WTC11 (cell line): ENCODE measurements around the gene RNF152. TPM values are rescaled to one million over a fixed set of nuclear protein-coding genes. Genes with fewer than 3 reads are reported as not detected.

ENCODE experiments used
- ATAC-seq: fragments of 200-7000 bp; cut with Tn5 transposase; 2 replicates; pipeline ENCODE4 v1.10.0; 2021; ENCODE audit warnings: mild to moderate bottlenecking, moderate library complexity
- CTCF ChIA-PET: fragments of 300-600 bp; sonication (Branson Sonifier 250); formaldehyde crosslinking; loops from one replicate; lab custom pipeline; 2021; ENCODE audit warnings: antibody characterized with exemption; lab: Charles Lee
- POLR2A ChIA-PET: fragments of 350-600 bp; sonication (Branson Sonifier 250); formaldehyde crosslinking; loops from one replicate; lab custom pipeline; 2021; ENCODE audit warnings: antibody characterized with exemption; lab: Charles Lee
- DNase-seq: peaks from one replicate; pipeline ENCODE4 v3.0.0; 2021; ENCODE audit warnings: low spot score
- H3K27ac Mint-ChIP-seq: 2 replicates; pipeline ENCODE4 v1.8.0; 2021; ENCODE audit warnings: mixed read lengths
- H3K27me3 Mint-ChIP-seq: 2 replicates; pipeline ENCODE4 v1.8.0; 2021; ENCODE audit warnings: low read depth, mild to moderate bottlenecking, moderate library complexity, mixed read lengths
- H3K36me3 Mint-ChIP-seq: 2 replicates; pipeline ENCODE4 v1.8.0; 2021; ENCODE audit warnings: mixed read lengths
- H3K4me1 Mint-ChIP-seq: 2 replicates; pipeline ENCODE4 v1.8.0; 2022; ENCODE audit warnings: mixed read lengths
- H3K4me3 Mint-ChIP-seq: 2 replicates; pipeline ENCODE4 v1.8.0; 2021; ENCODE audit warnings: mild to moderate bottlenecking, moderate library complexity, mixed read lengths
- H3K9me3 Mint-ChIP-seq: 2 replicates; pipeline ENCODE4 v1.8.0; 2021; ENCODE audit warnings: mixed read lengths
- CREM ChIP-seq: sonication (generic); formaldehyde crosslinking; IDR thresholded peaks from 2 replicates; pipeline ENCODE4 v1.8.1; 2022; ENCODE audit warnings: mild to moderate bottlenecking, missing genetic modification reagents, moderate library complexity
- HMGA2 ChIP-seq: fragments of 250-450 bp; sonication (Bioruptor Pico); IDR thresholded peaks from 2 replicates; pipeline ENCODE4 v1.4.0; 2021; ENCODE audit warnings: mild to moderate bottlenecking, moderate library complexity
- IRF2 ChIP-seq: sonication (generic); formaldehyde crosslinking; IDR thresholded peaks from 2 replicates; pipeline ENCODE4 v1.8.0; 2022; ENCODE audit warnings: low read depth, missing genetic modification reagents, borderline replicate concordance
- MXD4 ChIP-seq: fragments of 250-450 bp; sonication (Bioruptor Pico); IDR thresholded peaks from 2 replicates; pipeline ENCODE4 v1.8.0; 2021; ENCODE audit warnings: mild to moderate bottlenecking, moderate library complexity, borderline replicate concordance
- NFE2L1 ChIP-seq: sonication (generic); formaldehyde crosslinking; IDR thresholded peaks from 2 replicates; pipeline ENCODE4 v1.8.1; 2023; ENCODE audit warnings: missing genetic modification reagents
- NFYB ChIP-seq: sonication (generic); formaldehyde crosslinking; conservative IDR thresholded peaks from 2 replicates; pipeline ENCODE4 v1.8.0; 2022; ENCODE audit warnings: low read depth, missing genetic modification reagents
- NR1H2 ChIP-seq: sonication (generic); formaldehyde crosslinking; IDR thresholded peaks from 2 replicates; pipeline ENCODE4 v1.9.0; 2021; ENCODE audit warnings: mild to moderate bottlenecking, moderate library complexity, missing genetic modification reagents
- NR2C2 ChIP-seq: sonication (generic); formaldehyde crosslinking; IDR thresholded peaks from 2 replicates; pipeline ENCODE4 v1.8.0; 2022; ENCODE audit warnings: mild to moderate bottlenecking, missing genetic modification reagents
- NR3C1 ChIP-seq: sonication (generic); formaldehyde crosslinking; conservative IDR thresholded peaks from 2 replicates; pipeline ENCODE4 v1.8.1; 2023; ENCODE audit warnings: low read depth, mild to moderate bottlenecking, missing genetic modification reagents
- OVOL2 ChIP-seq: fragments of 250-450 bp; sonication (Bioruptor Pico); IDR thresholded peaks from 2 replicates; pipeline ENCODE4 v1.9.0; 2021; ENCODE audit warnings: mild to moderate bottlenecking, borderline replicate concordance
- PRRX2 ChIP-seq: fragments of 250-450 bp; sonication (Bioruptor Pico); IDR thresholded peaks from 2 replicates; pipeline ENCODE4 v1.8.0; 2021; ENCODE audit warnings: mild to moderate bottlenecking
- RELA ChIP-seq: sonication (generic); formaldehyde crosslinking; IDR thresholded peaks from 2 replicates; pipeline ENCODE4 v1.8.1; 2022; ENCODE audit warnings: missing genetic modification reagents, mild to moderate bottlenecking, borderline replicate concordance
- SOX15 ChIP-seq: fragments of 250-450 bp; sonication (Bioruptor Pico); IDR thresholded peaks from 2 replicates; pipeline ENCODE4 v1.9.0; 2021; ENCODE audit warnings: mild to moderate bottlenecking
- STAT6 ChIP-seq: sonication (generic); formaldehyde crosslinking; conservative IDR thresholded peaks from 2 replicates; pipeline ENCODE4 v1.8.1; 2023; ENCODE audit warnings: mild to moderate bottlenecking, low read depth, missing genetic modification reagents, moderate library complexity
- TCF7 ChIP-seq: sonication (generic); formaldehyde crosslinking; IDR thresholded peaks from 2 replicates; pipeline ENCODE4 v1.8.0; 2022; ENCODE audit warnings: mild to moderate bottlenecking, low read depth, missing genetic modification reagents, moderate library complexity
- TEAD1 ChIP-seq: sonication (generic); formaldehyde crosslinking; IDR thresholded peaks from 2 replicates; pipeline ENCODE4 v1.8.0; 2022; ENCODE audit warnings: mild to moderate bottlenecking, missing genetic modification reagents
- TP53 ChIP-seq: sonication (generic); formaldehyde crosslinking; IDR thresholded peaks from 2 replicates; pipeline ENCODE4 v1.8.1; 2023; ENCODE audit warnings: mild to moderate bottlenecking, missing genetic modification reagents
- ZBTB21 ChIP-seq: sonication (generic); formaldehyde crosslinking; IDR thresholded peaks from 2 replicates; pipeline ENCODE4 v1.8.1; 2023; ENCODE audit warnings: mild to moderate bottlenecking, missing genetic modification reagents, borderline replicate concordance
- total RNA-seq: library from RNA; stranded (reverse); gene quantifications from 3 replicates; pipeline ENCODE4 v1.2.3, GENCODE V29; 2021
- TF ChIP-seq, protein P1 (sequence below): sonication (generic); formaldehyde crosslinking; IDR thresholded peaks from 2 replicates; pipeline ENCODE4 v1.8.0; 2022; ENCODE audit warnings: missing genetic modification reagents
- TF ChIP-seq, protein P2 (sequence below): fragments of 250-450 bp; sonication (Bioruptor Pico); IDR thresholded peaks from 2 replicates; pipeline ENCODE4 v1.9.0; 2021; ENCODE audit warnings: mild to moderate bottlenecking

RNF152 gene
- total RNA-seq, 1 experiment from 2014 or later: 3.7 TPM

- TF ChIP-seq, protein P1, sequence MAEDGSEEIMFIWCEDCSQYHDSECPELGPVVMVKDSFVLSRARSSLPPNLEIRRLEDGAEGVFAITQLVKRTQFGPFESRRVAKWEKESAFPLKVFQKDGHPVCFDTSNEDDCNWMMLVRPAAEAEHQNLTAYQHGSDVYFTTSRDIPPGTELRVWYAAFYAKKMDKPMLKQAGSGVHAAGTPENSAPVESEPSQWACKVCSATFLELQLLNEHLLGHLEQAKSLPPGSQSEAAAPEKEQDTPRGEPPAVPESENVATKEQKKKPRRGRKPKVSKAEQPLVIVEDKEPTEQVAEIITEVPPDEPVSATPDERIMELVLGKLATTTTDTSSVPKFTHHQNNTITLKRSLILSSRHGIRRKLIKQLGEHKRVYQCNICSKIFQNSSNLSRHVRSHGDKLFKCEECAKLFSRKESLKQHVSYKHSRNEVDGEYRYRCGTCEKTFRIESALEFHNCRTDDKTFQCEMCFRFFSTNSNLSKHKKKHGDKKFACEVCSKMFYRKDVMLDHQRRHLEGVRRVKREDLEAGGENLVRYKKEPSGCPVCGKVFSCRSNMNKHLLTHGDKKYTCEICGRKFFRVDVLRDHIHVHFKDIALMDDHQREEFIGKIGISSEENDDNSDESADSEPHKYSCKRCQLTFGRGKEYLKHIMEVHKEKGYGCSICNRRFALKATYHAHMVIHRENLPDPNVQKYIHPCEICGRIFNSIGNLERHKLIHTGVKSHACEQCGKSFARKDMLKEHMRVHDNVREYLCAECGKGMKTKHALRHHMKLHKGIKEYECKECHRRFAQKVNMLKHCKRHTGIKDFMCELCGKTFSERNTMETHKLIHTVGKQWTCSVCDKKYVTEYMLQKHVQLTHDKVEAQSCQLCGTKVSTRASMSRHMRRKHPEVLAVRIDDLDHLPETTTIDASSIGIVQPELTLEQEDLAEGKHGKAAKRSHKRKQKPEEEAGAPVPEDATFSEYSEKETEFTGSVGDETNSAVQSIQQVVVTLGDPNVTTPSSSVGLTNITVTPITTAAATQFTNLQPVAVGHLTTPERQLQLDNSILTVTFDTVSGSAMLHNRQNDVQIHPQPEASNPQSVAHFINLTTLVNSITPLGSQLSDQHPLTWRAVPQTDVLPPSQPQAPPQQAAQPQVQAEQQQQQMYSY: no peak
- TF ChIP-seq TCF7: no peak
- TF ChIP-seq PRRX2 (CRISPR knock-in tag): no peak
- TF ChIP-seq TEAD1 (CRISPR knock-in tag): no peak
These were observed 4.2 kb downstream of the RNF152 start (continued) for GRCh38 chr18:61888622-61889021.

- POLR2A ChIA-PET: no interaction called here
- CTCF ChIA-PET: no interaction called here
- DNase-seq (no peak), ATAC-seq (no peak)
- H3K4me1 Mint-ChIP-seq: peaks cover 18% of the 10 kb centered on the region
- no peak overlapping the region for H3K4me3 Mint-ChIP-seq
- no peak overlapping the region; the same call in 1 of the 2 replicates for H3K27ac Mint-ChIP-seq
- peaks cover 20% of the 10 kb centered on the region for H3K27me3 Mint-ChIP-seq
- H3K9me3 Mint-ChIP-seq: no peaks in the 10 kb centered on the region
- TF ChIP-seq SOX15 (CRISPR knock-in tag): no peak
- TF ChIP-seq NFE2L1 (CRISPR knock-in tag): no peak
- peaks cover 3% of the 10 kb centered on the region; the same call in 1 of the 2 replicates for H3K36me3 Mint-ChIP-seq
These were observed 5.0 kb downstream of the RNF152 start for GRCh38 chr18:61887838-61888237.

GRCh38 chr18:61883547-61883946 is 9.3 kb downstream of the RNF152 start:
- ATAC-seq (no peak), DNase-seq (no peak)
- H3K4me1 Mint-ChIP-seq: peaks cover 2% of the 10 kb centered on the region; the same call in 1 of the 2 replicates
- TF ChIP-seq, protein P2, sequence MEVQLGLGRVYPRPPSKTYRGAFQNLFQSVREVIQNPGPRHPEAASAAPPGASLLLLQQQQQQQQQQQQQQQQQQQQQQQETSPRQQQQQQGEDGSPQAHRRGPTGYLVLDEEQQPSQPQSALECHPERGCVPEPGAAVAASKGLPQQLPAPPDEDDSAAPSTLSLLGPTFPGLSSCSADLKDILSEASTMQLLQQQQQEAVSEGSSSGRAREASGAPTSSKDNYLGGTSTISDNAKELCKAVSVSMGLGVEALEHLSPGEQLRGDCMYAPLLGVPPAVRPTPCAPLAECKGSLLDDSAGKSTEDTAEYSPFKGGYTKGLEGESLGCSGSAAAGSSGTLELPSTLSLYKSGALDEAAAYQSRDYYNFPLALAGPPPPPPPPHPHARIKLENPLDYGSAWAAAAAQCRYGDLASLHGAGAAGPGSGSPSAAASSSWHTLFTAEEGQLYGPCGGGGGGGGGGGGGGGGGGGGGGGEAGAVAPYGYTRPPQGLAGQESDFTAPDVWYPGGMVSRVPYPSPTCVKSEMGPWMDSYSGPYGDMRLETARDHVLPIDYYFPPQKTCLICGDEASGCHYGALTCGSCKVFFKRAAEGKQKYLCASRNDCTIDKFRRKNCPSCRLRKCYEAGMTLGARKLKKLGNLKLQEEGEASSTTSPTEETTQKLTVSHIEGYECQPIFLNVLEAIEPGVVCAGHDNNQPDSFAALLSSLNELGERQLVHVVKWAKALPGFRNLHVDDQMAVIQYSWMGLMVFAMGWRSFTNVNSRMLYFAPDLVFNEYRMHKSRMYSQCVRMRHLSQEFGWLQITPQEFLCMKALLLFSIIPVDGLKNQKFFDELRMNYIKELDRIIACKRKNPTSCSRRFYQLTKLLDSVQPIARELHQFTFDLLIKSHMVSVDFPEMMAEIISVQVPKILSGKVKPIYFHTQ (CRISPR knock-in tag): no peak
- TF ChIP-seq HMGA2 (CRISPR knock-in tag): no peak
- no peak for TF ChIP-seq NFYB (CRISPR knock-in tag)
- TF ChIP-seq ZBTB21 (CRISPR knock-in tag): no peak
- TF ChIP-seq CREM (CRISPR knock-in tag): no peak
- ChIA-PET POLR2A (no interaction called here), CTCF (no interaction called here)
- H3K27ac Mint-ChIP-seq: no peak overlapping the region
- no peaks in the 10 kb centered on the region for H3K36me3 Mint-ChIP-seq
- H3K27me3 Mint-ChIP-seq: no peaks in the 10 kb centered on the region
- H3K4me3 Mint-ChIP-seq: no peak overlapping the region
- H3K9me3 Mint-ChIP-seq: no peaks in the 10 kb centered on the region; the same call in 1 of the 2 replicates

DNA sequence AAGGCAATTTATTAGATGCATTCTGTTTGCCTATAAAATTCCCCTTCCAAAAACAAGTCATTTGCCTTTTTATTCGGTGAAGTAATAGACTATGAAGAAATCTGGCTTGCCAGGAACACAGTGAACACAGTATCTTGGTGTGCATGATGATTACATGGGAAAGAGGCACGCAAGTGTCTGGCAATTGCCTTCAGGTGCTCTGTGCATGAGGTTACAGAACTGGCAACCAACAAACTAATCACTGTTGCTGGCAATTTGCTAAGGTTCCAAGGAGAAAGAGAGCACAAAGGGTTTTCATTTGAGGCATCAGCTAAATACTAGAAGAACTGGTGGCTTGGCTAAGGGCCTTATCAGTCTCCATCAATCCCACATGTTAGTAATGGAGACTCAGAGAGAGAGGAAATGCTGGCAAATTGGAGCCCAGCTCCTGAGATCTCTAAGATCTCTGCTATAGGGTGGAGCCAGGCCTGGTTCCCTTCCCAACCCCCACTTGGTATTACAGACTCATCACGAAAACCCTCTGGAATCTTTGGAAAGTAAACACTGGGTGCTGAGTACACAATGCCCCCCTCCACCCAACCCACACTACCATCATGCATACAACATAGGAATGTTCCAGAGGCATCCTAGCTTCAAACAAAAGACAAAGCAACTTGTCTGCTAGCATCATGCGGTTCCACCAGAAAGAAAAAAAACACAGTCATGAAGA is 10.4 kb downstream of the RNF152 start:
- Mint-ChIP-seq H3K9me3 (no peaks in the 10 kb centered on the region; the same call in 1 of the 2 replicates), H3K4me3 (no peak overlapping the region), H3K27me3 (no peaks in the 10 kb centered on the region), H3K4me1 (peaks cover 2% of the 10 kb centered on the region; the same call in 1 of the 2 replicates), H3K36me3 (no peaks in the 10 kb centered on the region), H3K27ac (no peak overlapping the region)
- ChIA-PET CTCF (no interaction called here), POLR2A (no interaction called here)
- ATAC-seq (no peak; the same call in 1 of the 2 replicates), DNase-seq (no peak)
- TF ChIP-seq IRF2: no peak
- no peak for TF ChIP-seq OVOL2 (CRISPR knock-in tag)
- no peak for TF ChIP-seq RELA (CRISPR knock-in tag)
- TF ChIP-seq TCF7: no peak
- no peak for TF ChIP-seq MXD4 (CRISPR knock-in tag)
- TF ChIP-seq NR1H2 (CRISPR knock-in tag): no peak
- no peak for TF ChIP-seq TEAD1 (CRISPR knock-in tag)
- no peak for TF ChIP-seq STAT6 (CRISPR knock-in tag)
- no peak for TF ChIP-seq NR3C1 (CRISPR knock-in tag)
- no peak for TF ChIP-seq NR2C2
- TF ChIP-seq TP53 (CRISPR knock-in tag): no peak
